HG03135 (cell line): ENCODE measurements around the gene CD164L2.
A peak's percentile ranks its signal among the peaks of the same experiment; 100 is the strongest.

Experiments used
- ATAC-seq: cut with Tn5 transposase; IDR thresholded peaks from one replicate; pipeline ENCODE4 v1.9.1; 2021; ENCODE audit warnings: mild to moderate bottlenecking, moderate library complexity; ENCODE audit not compliant: unreplicated experiment

The CD164L2 gene

DNA sequence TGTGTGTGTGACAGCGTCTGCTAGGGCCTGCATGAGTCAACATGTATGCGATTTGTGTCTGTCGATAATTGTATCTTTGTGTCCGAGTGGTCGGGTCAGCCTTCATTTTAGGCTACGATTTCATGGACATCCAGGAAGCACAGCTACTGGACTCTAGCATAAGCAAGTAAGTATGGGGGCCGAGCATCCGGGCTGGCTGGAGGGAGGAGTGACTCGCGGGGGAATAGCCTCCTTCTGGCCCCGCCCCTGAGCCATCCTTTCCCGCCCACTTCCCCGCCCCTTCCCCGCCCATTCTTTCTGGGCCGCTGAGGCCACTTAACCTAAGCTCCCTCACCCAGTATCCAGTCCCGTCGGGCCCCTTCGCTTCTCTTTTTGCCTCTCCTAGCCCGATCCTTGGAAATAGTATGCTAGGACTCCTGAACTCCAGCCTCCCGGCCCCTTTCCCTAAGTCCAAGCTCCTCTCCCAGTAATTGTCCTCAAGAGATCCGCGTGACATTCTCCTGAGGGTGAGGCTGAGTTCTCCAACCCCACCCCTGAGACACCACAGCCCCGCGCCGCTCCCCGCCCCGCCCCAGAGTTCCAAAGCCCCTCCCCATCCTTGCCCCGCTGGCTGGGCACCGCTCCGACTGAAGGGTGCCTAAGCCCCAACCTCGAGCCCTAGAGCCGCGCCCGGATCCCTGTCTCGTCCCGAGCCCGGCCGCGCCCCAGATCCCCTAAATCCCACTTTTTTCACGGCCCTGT, 17.6 kb downstream of the CD164L2 start:
- peak; percentile 51 for ATAC-seq

DNA sequence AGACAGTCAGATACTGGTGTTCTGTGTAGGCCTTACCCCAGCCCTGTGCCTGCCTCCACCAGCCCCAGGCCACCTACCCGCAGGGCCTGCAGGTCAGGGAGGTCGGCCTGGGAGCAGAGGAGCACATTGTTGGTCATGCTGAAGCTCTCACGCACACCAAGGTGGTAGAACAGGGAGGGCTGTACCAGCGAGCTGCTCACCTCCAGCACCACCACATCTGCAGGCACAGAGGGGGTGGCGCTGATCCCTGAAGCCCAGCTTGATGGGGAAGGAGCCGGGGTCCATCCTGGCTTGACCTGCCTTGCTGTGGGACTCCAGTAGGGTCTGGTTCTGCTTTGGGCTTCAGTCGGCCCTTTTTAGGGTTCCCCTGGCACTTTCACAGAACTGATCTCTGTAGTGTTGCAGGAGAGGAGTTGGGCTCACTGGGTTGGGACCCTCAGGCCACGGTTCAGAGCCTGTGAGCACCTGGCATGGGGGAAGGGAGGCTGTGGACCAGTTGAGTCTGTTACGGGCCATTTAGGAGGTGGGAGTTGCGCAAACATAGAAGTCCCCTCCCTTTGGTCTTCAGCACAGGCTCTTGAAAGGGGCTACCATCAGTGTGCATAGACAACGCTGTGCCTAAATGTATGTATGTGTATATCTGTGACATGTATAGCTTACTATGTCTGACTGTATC, 18.3 kb downstream of the CD164L2 start:
- ATAC-seq: no peak

DNA sequence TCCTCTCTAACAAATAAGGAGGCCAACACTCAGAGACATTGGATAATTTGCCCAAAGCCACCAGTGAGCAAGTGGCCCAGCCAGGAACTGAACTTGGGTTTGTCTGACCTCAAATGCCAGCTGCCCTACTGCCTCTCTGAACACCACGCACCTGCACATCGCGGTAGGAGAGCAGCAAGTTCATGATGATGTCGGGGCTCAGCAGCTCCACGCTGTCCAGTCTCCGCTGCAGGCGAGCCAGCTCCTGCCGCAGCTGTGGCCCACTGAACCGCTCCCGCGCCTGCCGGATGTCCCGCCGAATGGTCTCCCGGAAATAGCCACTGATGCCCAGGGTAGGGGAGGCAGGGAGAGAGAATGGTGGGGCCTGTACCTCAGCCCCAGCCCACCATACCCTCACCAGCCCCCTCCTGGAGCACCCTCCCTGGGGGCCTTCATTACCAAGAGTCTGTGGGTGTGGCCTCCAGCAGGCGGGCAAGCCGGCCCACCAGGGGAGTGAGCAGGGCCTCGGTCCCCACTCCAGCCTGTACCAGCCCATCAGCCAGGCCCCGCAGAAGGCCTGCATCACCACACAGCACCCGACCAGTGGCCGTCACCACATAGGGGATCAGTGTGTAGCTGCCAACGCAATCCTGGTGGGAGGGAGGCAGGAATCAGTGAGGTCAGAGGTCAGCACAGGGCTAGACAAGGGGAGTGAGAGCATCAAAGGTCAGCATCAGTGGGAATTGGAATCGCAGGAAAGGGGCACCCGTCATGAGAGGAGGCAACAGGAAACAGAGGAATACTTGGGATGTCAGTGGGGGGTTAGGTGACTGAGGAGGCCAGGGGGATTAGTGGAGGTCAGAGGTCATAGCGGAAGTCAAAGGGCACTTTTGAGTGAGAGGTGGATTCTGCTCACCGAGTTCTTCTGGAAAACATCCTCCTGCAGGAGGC, 19.1 kb downstream of the CD164L2 start:
- ATAC-seq: no peak

DNA sequence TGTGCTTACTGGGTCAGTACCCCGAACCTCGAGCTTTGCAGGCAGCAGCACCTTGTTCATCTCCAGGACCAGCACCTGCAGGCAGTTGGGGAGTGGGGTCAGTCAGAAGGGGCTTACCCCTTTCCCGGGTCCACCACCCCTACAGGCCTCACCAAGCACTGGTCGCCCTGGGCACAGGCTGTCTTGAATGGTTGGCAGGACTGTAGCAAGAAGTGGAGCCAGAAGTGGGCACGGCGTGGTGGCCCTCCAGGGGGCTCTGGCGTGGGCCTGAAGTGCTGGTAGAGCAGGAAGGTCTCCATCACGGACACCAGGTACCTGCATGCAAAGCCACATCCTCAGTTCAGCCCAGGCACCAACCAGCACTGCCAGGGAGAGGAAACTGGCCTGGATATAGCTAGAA, 21.6 kb downstream of the CD164L2 start:
- no peak for ATAC-seq

DNA sequence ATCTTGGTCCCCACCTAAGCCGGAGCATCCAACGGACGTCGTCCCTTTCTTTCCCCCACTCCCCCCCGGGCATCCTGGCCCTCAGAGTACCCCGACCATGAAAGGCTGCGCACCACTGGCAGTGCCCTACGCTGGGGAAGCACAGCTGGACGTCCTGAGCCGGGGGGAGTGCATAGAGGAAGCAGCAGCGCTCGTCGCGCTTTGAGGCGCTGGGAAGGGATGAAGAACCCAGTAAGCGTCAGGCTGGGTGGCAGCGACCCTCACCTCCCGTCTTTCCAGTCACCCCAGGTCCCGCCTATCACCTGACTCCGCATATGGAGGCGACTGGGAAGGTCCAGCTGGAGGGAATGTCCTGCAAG, 22.1 kb downstream of the CD164L2 start:
- no peak for ATAC-seq

DNA sequence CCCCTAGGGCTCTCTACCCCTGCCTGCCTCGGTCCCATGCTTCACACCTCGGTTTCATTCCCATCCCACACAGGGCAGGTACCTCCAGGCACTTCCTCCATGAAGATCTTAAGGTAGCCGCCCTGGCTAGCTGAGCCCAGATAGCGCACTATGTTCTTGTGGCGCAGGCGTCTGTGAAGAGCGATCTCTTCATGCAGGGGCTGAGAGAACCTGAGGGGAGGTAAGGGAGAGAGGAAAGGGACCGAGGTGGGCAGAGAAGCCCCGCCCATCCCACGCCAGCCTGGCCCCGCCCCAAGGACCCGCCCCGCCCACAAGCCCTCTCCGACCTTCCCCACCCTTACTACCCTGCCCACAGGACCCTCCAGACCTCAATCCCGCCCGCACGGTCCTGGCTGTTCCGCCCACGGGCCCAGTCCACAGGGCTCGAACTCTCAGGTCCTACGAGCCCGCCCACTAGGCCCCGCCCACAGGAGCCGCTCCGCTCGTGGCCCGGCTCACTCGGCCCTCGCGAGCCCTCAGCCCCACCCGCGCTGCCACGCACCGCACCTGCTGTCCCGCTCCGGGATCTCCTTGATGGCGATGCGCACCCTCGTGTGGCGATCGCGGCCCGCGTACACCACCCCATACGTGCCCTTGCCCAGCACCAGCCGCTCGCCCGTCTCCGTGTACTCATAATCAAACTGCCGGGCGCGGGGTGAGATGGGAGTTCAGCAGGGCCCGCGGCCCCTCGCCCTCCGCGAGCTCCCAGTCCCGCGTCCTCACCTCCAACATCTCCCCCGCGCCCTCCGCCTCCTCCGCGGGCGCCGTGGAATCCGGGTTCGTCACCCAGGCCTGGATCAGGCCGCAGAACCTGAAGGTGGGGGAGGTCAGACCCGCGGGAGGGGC, 22.7 kb downstream of the CD164L2 start:
- no peak for ATAC-seq

DNA sequence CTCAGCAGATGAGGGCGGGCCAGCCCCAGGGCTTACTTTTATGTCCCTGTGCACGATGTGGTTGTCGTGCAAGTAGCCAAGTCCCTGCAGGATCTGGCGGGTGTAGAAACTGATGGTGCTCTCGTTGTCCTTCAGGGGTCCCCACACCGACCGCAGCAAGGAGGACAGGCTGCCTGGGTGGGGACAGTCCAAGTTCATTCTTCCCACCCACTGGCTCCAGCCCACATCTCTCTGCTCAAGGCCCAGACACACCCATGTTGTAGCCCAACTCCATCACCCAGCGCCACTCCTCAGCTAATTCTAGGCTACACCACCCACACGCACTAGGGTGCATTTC, 23.3 kb downstream of the CD164L2 start:
- ATAC-seq: no peak

DNA sequence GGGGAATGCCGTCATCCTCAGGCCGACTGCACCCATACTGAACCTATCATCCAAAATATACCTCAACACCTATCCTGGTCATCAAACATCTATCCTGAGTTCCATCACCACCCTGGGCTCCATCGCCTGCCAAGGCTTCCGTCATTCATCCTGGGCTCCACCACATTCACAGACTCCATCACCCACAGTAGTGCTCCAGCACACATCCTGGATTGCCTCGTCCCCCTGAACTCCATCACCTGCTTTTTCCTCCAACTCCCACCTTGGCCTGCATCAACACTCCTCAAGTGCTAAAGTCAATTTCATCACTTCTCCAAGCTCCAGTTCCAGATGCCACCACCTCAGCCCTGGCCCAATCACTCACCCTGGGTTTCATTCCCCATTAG, 24.2 kb downstream of the CD164L2 start:
- no peak for ATAC-seq

DNA sequence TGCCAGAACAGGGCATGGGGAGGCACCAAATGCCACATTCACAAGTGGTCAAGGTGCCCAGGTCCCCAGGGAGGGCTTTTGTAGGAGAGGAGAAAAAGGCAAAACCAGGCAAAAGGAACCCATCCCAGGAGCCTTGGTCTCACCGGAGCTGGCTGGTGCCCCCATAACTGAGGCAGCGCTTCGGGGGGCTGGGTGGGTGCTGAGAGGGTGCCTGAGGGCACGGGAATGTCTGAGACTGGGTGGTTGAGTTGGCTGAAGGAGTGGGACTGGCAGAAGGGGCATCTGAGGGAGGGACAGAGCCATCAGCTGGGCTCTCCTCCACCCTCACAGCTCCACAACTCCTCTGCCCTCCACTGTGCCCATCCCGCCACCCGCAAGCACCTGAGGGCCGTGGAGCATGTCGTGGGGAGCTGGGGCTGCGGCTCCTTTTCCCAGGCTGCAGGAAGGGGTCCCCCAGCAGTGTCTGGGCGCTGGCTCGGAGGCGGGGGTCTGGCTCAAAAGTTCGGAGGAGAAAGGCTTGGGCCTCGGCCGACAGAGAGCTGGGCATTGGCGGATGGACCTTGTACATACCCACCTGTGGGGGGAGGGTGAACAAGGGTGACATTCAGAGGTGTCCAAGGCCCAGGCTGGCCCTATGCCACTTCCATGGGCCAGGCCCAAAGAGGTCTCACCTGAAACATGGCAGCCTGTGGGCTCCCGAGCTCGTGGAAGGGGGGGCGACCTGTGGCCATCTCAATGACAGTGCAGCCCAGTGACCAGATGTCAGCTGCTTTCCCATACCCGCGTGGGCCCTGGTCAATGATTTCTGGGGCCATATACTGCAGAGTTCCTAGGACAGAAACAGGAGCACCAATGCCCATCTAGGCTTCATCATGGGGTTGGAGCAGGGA, 24.9 kb downstream of the CD164L2 start:
- no peak for ATAC-seq

DNA sequence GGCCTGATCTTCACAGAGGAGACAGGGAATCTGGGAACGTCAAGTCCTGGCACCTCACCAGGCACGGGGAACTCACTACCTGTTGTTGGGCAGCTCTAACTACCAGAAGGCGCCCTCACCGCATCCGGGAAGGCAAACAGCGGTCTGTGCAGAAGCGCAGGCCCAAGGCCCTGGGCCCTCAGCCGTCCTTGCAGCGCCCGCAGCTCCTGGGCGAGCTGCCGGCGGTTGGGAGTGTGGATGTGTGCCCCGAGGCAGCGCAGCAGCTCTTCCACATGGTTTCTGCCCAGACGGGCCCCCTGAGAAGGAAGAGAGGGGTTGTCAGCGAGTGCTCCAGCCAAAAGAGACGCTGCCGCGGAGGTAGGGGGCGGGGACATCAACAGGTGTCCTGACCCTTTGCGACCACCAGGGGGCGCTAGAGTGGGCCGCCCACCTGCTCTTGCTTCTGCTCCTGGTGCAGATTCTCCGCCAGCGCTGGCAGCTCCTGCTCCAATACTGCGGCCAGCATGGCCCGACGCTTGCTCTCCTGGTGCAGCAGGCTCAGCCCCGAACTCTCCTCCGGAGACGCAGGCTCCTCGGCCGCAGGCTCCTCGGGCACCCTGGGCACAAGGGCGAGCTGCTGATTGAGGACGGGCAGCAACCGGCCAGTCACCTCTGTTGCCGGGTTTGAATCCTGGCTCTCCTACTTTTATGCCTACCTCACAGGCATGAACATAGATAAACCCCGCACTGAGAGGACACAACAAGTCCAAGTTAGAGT, 25.7 kb downstream of the CD164L2 start:
- ATAC-seq: peak; percentile 53

DNA sequence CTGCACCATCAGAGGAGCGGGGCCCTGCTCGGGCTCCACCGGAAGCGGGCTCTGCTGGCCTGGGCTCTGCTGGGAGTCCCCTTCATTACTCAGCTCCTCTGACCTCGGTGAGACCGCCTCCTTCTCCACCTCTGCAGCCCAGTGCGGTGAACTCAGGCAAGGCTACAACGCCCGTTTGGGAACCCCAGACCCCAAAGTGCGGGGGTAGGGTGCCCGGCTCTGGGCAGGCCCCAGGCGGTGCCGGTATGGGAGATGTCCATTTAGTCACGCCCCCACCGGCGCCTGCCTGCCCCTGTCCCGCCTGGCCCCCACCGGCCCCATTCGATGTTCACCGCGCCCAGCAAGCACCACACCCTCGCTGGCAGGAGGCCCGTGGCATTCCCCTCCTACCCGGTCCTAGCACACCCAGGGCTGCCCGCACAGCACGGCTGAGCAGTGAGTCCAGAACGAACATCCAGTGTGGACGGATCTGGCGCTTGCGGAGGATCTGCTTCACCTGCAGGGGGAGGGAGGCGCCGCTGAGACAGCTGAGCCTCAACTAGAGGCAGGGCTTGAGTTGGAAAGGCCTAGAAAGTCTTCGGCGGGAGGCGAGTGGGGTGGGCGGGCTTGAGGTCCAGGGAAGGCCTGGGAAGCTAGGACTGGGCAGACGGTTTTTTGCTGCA, 26.4 kb downstream of the CD164L2 start:
- no peak for ATAC-seq

DNA sequence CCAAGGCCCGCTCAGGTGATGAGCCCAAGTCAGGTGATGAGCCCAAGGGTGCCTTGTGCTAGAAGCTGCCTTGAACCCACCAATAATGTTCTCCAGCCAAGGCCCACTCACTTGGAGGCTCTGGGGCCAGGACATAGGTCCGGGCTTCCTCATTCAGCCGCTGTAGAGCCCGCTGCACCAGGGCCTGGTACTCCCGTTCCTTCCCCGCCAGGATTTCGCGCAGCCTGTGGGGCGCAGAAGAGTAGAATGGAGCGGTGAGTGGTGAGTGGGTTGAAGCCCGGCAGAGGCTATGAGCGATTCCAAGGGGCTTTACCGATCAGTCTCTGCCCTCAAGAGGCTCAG, 26.9 kb downstream of the CD164L2 start:
- ATAC-seq: no peak

DNA sequence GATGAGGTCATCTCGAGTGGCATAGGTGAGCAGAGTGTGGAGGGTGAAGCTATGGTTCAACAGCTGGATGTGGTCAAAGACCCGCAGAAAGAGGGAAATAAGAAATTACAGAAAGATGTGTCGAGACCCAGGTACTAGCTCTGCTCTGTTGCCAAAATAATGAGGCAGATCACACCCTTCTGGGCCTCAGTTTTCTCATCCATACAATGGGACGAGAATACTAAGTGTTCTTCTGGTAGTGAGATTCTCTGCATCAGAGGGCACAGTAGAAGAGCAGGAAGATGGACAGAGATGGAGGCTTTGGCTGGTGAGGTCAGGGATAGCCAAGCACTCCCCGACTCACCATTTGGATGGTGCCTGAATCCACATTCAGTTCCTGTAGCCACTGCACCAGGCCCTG, 27.4 kb downstream of the CD164L2 start:
- no peak for ATAC-seq

DNA sequence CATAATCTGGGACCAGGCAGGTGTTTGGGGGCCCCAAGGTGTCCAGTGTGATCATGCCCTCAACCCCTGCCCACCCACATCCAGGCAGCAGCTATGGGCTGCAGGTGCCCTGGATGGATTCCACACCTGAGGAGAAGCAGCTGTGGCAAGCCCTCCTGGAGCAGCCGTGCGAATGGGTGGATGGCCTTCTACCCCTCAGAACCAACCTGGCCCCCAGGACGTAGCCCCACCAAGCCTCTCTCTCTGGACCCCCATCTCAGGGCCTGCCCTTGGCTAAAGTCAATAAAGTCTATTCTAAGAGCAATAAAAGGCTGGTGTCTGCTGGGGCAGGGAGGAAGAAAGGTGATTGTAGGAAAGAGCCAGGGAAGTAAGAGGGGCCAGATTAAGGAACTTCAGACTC, 29.5 kb downstream of the CD164L2 start:
- no peak for ATAC-seq

DNA sequence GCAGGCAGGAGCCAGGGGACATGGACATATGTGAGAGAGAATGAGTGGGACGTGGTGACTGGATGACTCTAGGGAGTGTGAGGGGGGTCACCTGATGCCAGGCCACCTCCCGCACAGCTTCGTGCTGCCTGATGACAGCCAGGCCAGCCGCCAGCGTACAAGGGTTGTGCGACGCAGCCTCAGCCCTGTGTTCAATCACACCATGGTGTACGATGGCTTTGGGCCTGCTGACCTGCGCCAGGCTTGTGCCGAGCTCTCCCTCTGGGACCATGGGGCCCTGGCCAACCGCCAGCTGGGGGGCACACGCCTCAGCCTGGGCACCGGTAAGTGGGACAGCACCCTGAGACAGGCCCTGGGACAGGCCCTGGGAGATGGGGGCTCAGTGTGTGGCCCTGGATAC, 30.0 kb downstream of the CD164L2 start:
- ATAC-seq: no peak

DNA sequence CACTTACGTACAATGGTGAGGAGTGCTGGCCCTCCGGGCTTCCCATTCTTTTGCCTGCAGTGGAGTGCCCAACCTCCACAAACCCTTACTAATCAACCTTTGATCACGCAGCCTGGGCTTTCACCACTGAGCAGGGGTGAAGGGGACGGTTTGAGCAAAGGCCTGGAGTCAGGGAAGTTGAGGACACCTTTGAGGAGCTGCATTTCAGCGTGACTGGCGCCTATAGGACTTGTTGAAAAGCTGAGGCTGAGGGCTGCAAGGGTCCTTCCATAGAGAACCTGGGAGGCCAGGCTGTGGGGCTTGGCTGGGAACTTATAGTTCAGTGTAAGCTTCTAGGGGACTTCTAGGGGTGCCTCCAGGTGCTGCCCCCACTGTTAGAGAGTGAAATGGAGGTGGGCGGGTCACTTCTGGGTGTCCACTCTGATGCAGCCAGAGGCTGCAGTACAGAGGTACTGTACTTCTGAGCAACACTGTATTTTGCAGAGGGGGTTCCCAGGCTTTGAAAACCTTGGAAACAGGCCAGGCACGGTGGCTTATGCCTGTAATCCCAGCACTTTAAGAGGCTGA, 31.5 kb downstream of the CD164L2 start:
- no peak for ATAC-seq

DNA sequence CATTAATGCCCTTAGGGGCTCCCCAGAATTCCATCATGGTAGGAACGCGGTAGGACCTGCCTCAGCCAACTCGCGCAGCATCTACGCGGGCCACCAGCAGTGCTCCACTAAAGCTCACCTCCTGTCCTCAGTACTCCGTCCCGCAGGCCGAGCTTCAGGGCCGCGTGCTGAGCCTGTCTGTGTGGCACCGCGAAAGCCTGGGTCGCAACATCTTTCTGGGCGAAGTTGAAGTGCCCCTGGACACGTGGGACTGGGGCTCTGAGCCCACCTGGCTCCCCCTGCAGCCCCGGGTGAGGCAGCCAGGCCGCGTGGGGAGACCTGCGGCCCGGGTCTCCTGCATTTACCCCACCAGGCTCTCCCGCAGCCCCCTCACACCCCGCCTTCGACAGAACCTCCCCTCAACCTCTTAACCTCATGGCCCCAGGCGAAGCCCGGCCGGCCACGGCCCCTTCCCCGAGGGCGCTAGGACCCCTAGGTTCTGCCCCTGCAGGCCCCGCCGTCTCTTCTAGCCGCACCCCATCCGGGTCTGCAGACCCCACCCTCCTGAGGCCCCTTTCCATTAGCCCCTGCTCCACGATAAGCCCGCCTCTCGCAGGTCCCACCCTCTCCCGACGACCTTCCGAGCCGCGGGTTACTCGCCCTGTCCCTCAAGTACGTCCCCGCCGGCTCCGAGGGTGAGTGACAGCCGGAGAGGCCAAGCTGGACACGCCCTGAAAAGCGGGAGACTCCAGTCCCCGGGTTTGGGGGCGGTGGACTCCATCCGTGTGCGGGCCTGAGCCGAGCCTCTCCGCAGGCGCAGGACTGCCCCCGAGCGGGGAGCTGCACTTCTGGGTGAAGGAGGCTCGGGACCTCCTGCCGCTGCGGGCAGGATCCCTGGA, 32.2 kb downstream of the CD164L2 start:
- no peak for ATAC-seq
